ENCODE data around the gene USP47.

DNA sequence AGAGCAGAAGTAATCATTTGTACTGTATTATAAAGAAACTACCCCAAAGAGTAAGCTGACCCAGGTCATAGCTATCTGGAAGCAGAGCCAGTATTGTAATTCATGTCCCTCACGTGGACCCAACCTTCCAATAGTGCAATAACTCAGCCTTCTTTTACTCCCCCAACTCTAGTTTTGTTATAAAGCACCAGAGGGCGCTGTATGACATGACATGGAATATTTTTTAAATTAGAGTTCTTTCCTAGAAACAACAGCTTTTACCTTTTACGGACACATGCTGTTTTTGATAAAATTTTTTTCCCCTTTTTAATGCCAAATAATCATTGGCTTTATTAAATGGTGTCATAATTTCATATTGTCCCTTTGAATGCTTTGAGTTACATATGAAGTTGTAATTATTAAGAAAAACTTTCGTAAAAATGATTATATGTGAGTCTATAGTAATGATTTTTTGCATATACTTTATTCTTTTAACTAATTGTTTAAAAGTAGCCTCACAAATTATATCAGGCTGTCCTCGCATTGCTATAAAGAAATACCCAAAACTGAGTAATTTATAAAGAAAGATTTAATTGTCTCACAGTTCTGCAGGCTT, 89.8 kb downstream of the USP47 start:
- TF ChIP-seq POLR2A (IDR thresholded peaks at IDR 0.05) = no peak
- TF ChIP-seq CTCF (IDR thresholded peaks at IDR 0.05) = peak; percentile 28 to 80 (median 72)
